K562 (cell line): ENCODE data around the gene LOXL4. TPM values are rescaled to one million over a fixed set of nuclear protein-coding genes. Genes with fewer than 3 reads are reported as not detected.

Experiments used
- DNMT1 ChIP-seq: fragments of 450-650 bp; IDR thresholded peaks from 2 replicates; pipeline ENCODE4 v1.6.1; 2016; ENCODE audit warnings: antibody characterized with exemption, mild to moderate bottlenecking
- EP300 ChIP-seq: IDR thresholded peaks from 2 replicates; pipeline ENCODE4 v1.6.1; 2012; ENCODE audit warnings: low read length, improper control_type of control experiment
- ETV1 ChIP-seq: fragments of 450-650 bp; conservative IDR thresholded peaks from 2 replicates; pipeline ENCODE4 v1.6.1; 2016; ENCODE audit warnings: missing genetic modification characterization, control low read depth, low read depth, missing compliant biosample characterization
- JUN ChIP-seq, 2 experiments: sonication (generic) in 1 of 2; formaldehyde crosslinking in 1 of 2; IDR thresholded peaks; 2 replicates each; pipeline versions ENCODE4 v1.6.1 to v1.8.0; 2012 to 2022; ENCODE audit warnings: borderline replicate concordance in 2 of 2, mild to moderate bottlenecking in 2 of 2, improper control_type of control experiment in 1 of 2, low read depth in 1 of 2, low read length in 1 of 2, missing genetic modification reagents in 1 of 2
- JUND ChIP-seq, 2 experiments: IDR thresholded peaks; 2 replicates in 1 of 2; 3 replicates in 1 of 2; pipeline ENCODE4 v1.6.1; 2011; ENCODE audit warnings: borderline replicate concordance in 2 of 2, low read depth in 2 of 2, low read length in 2 of 2, improper control_type of control experiment in 1 of 2, missing biosample characterization in 1 of 2, missing genetic modification characterization in 1 of 2, missing genetic modification reagents in 1 of 2
- L3MBTL2 ChIP-seq: fragments of 450-650 bp; IDR thresholded peaks from 2 replicates; pipeline ENCODE4 v1.6.1; 2016; ENCODE audit warnings: mild to moderate bottlenecking, moderate library complexity
- LEF1 ChIP-seq: fragments of 450-650 bp; IDR thresholded peaks from 2 replicates; pipeline ENCODE4 v1.6.1; 2016; ENCODE audit warnings: mild to moderate bottlenecking
- PBX2 ChIP-seq, 2 experiments: IDR thresholded peaks in 1 of 2; conservative IDR thresholded peaks in 1 of 2; 2 replicates each; pipeline ENCODE4 v1.6.1; 2016; ENCODE audit warnings: low read depth in 2 of 2, mild to moderate bottlenecking in 1 of 2, missing compliant biosample characterization in 1 of 2, missing genetic modification characterization in 1 of 2, moderate library complexity in 1 of 2
- RBFOX2 ChIP-seq: fragments of 200-400 bp; formaldehyde crosslinking; IDR thresholded peaks from 2 replicates; pipeline ENCODE4 v1.6.1; 2017; ENCODE audit warnings: low read depth, mild to moderate bottlenecking, low read length, moderate library complexity
- RBM17 ChIP-seq: fragments of 200-400 bp; formaldehyde crosslinking; IDR thresholded peaks from 2 replicates; pipeline ENCODE4 v1.6.1; 2017; ENCODE audit warnings: low read depth, mild to moderate bottlenecking, low read length, borderline replicate concordance
- VEZF1 ChIP-seq: fragments of 200-800 bp; sonication (Bioruptor generic); IDR thresholded peaks from 2 replicates; pipeline ENCODE4 v1.6.1; 2017; ENCODE audit warnings: missing genetic modification characterization, missing compliant biosample characterization
- ZNF318 ChIP-seq, 2 experiments: fragments of 450-650 bp; IDR thresholded peaks; 2 replicates each; pipeline ENCODE4 v1.6.1; 2016; ENCODE audit warnings: mild to moderate bottlenecking in 2 of 2, borderline replicate concordance in 1 of 2, low read depth in 1 of 2, moderate library complexity in 1 of 2
- polyA plus RNA-seq, 8 experiments: library from polyadenylated mRNA; depleted of rRNA in 4 of 8; stranded (reverse) in 5 of 8; unstranded in 3 of 8; fragments of >200 nt; fragmentation: Nextera tagmentation in 2 of 8; fragmentation: Illumina TruSeq in 1 of 8; extraction: Ambion mirVana in 2 of 8; extraction: Trizol in 1 of 8; gene quantifications; 2 replicates each; pipeline versions ENCODE4 v1.2.1 to v1.2.3, GENCODE V29; 2011 to 2014; ENCODE audit warnings: inconsistent platforms in 1 of 8, missing spikeins in 1 of 8
- total RNA-seq, 7 experiments: library from RNA; depleted of rRNA in 6 of 7; stranded (reverse); fragments of >200 nt in 6 of 7; fragmentation: Illumina TruSeq in 2 of 7; extraction: Trizol in 2 of 7; gene quantifications; 2 replicates each; pipeline versions ENCODE4 v1.2.1 to v1.2.3, GENCODE V29; 2011 to 2021; ENCODE audit warnings: low replicate concordance in 1 of 7

LOXL4 gene
- total and polyA plus RNA-seq, 9 of the 15 experiments (the other 6 are each of a cell fraction or from before 2014, with no cell fraction given), result 0.03 to 0.35 (median 0.05) TPM; not detected in 3

GRCh38 chr10:98259606-98260315 is 8.2 kb downstream of the LOXL4 start (continued):
- TF ChIP-seq EP300 (peak; percentile 36), JUN (IDR thresholded peaks at IDR 0.05; ENCODE audit: borderline replicate concordance, low read depth, low read length) (peak; percentile 55; the same call in 1 of the 2 replicates), JUN (CRISPR knock-in tag; IDR thresholded peaks at IDR 0.05; ENCODE audit: borderline replicate concordance) (no peak), RBM17 (no peak), L3MBTL2 (no peak), PBX2 (CRISPR knock-in tag; IDR thresholded peaks at IDR 0.05; ENCODE audit: low read depth) (no peak), PBX2 (tag; conservative IDR thresholded peaks at IDR 0.05; ENCODE audit: low read depth) (peak; percentile 19; the same call in 1 of the 2 replicates), DNMT1 (no peak), LEF1 (no peak), ETV1 (tag) (0 out of 2 replicates have a peak, but pooled peaks have one; percentile 42), RBFOX2 (0 out of 2 replicates have a peak, but pooled peaks have one; percentile 19), ZNF318 (IDR thresholded peaks at IDR 0.05; ENCODE audit: borderline replicate concordance in 1 of 2, low read depth in 1 of 2) (peak in 1 of 2 experiments; percentile 60; a peak in 1 of 4 replicates), JUND (IDR thresholded peaks at IDR 0.05; ENCODE audit: borderline replicate concordance, low read depth, low read length) (peak; percentile 87), JUND (tag; IDR thresholded peaks at IDR 0.05; ENCODE audit: borderline replicate concordance, low read depth, low read length) (peak; percentile 78; the same call in 2 of the 3 replicates), VEZF1 (CRISPR knock-in tag) (0 out of 2 replicates have a peak, but pooled peaks have one; percentile 20)
